GM13977 (cell line): ENCODE data around the gene FSTL4.
A peak's percentile ranks its signal among the peaks of the same experiment; 100 is the strongest.

Experiments used
- DNase-seq: peaks from one replicate; pipeline ENCODE4 v3.0.0; 2012; ENCODE audit warnings: low spot score
- CTCF ChIP-seq: IDR thresholded peaks from 2 replicates; pipeline ENCODE4 v1.5.1; 2012; ENCODE audit warnings: mild to moderate bottlenecking, control low read depth; ENCODE audit not compliant: insufficient read depth; ENCODE audit errors: extremely low read depth, missing control alignments
- in situ Hi-C: fragments of 300-500 bp; cut with MboI; formaldehyde crosslinking; loops from one replicate; pipeline ENCODE4 v1.12.0; 2022; ENCODE audit warnings: low sequenced_read_pairs, low pct_unique_long_range_greater_than_20kb, mixed read lengths, inconsistent platforms; ENCODE audit not compliant: unreplicated experiment

The FSTL4 gene

GRCh38 chr5:133425222-133425621 lies 187.1 kb downstream of the FSTL4 start:
- in situ Hi-C loops = no loop called here
- DNase-seq = no peak
- TF ChIP-seq CTCF = no peak

GRCh38 chr5:133423618-133424282 lies 188.6 kb downstream of the FSTL4 start:
- TF ChIP-seq CTCF = peak; percentile 93
- peak; percentile 78 for DNase-seq
- in situ Hi-C loops = no loop called here

GRCh38 chr5:133423011-133423617 lies 189.2 kb downstream of the FSTL4 start:
- in situ Hi-C loops = no loop called here
- no peak for DNase-seq
- TF ChIP-seq CTCF = no peak

- in situ Hi-C loops = no loop called here
- TF ChIP-seq CTCF = no peak
- no peak for DNase-seq
Measured at GRCh38 chr5:133421806-133422205, 190.5 kb downstream of the FSTL4 start.

- peak; percentile 48 for DNase-seq
- in situ Hi-C loops = no loop called here
- peak; percentile 49 for TF ChIP-seq CTCF
Measured at GRCh38 chr5:133421394-133421793, 190.9 kb downstream of the FSTL4 start.

- no peak for TF ChIP-seq CTCF
- no peak for DNase-seq
- in situ Hi-C loops = no loop called here
Measured at GRCh38 chr5:133420440-133421301, 191.7 kb downstream of the FSTL4 start.
